GM12801 (cell line): ENCODE measurements around the gene SEPSECS.

Experiments
- TF ChIP-seq, protein P1 (sequence below): IDR thresholded peaks from one replicate; pipeline ENCODE4 v1.5.1; 2011; ENCODE audit warnings: control low read depth; ENCODE audit not compliant: insufficient read length; ENCODE audit errors: extremely low read depth

SEPSECS gene

GRCh38 chr4:25076625-25077398, 83.4 kb downstream of the SEPSECS start:
- TF ChIP-seq, protein P1, sequence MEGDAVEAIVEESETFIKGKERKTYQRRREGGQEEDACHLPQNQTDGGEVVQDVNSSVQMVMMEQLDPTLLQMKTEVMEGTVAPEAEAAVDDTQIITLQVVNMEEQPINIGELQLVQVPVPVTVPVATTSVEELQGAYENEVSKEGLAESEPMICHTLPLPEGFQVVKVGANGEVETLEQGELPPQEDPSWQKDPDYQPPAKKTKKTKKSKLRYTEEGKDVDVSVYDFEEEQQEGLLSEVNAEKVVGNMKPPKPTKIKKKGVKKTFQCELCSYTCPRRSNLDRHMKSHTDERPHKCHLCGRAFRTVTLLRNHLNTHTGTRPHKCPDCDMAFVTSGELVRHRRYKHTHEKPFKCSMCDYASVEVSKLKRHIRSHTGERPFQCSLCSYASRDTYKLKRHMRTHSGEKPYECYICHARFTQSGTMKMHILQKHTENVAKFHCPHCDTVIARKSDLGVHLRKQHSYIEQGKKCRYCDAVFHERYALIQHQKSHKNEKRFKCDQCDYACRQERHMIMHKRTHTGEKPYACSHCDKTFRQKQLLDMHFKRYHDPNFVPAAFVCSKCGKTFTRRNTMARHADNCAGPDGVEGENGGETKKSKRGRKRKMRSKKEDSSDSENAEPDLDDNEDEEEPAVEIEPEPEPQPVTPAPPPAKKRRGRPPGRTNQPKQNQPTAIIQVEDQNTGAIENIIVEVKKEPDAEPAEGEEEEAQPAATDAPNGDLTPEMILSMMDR, result no peak

GRCh38 chr4:25075851-25076250, 84.4 kb downstream of the SEPSECS start:
- TF ChIP-seq, protein P1, result no peak

DNA sequence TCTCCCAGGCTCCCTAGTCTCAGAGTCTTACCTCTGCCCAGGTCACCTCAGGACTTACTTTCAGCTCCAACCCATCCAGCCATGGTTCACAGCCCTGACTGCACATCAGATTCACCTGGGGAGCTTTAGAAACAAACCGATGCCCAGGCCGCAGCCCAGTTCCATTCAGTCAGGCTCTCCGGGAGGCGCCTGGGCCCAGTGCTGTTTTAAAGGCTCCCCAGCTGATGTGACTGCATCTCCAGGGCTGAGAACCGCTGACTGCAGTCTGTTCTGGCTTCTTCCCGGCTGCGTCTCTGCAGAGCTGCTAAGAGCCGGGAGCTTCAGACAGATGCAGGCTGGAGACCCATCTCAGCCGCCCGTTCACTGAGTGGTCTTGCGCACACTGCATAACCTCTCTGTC, 85.1 kb downstream of the SEPSECS start:
- TF ChIP-seq, protein P1, result no peak

DNA sequence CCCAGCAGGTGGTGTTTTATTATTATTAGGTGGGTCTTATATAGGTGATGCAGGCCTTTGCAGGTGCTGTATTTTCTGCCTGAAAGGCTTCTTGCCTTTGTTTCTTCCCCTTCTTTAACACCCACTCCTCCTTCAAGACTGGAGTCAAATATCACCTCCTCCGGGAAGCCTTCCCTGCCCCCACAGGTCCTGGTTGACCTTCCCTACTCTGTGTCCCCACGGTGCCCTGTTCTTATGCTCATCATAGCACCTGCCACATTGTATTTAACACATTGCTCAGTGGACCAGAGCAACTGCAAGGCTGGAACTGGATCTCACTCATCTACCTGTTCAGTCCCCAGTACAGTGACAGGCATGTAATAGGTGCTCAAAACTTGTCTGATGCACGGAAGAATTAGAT, 89.7 kb downstream of the SEPSECS start:
- TF ChIP-seq, protein P1, result no peak
